Measurements from ENCODE around the gene MVB12B.
"Not testable (repeated sequence)": the region's sequence is repeated elsewhere in the genome, so short reads cannot be mapped to it uniquely, and the experiment has no call there.

The MVB12B gene

GRCh38 chr9:126540398-126540797, 213.8 kb downstream of the MVB12B start:
- not testable (repeated sequence) for DNase-seq (ENCODE audit: low spot score)

GRCh38 chr9:126543490-126543889, 216.9 kb downstream of the MVB12B start:
- no peak for DNase-seq (ENCODE audit: low spot score)

- DNase-seq (ENCODE audit: low spot score): no peak
These were observed 218.5 kb downstream of the MVB12B start for GRCh38 chr9:126545106-126545505.

- DNase-seq (ENCODE audit: low spot score): no peak
These were observed 219.4 kb downstream of the MVB12B start for GRCh38 chr9:126546036-126546435.

- DNase-seq (ENCODE audit: low spot score): no peak
These were observed 221.7 kb downstream of the MVB12B start for GRCh38 chr9:126548312-126548711.

- DNase-seq (ENCODE audit: low spot score): no peak
These were observed 222.8 kb downstream of the MVB12B start for GRCh38 chr9:126549246-126550006.

GRCh38 chr9:126550891-126551351, 224.3 kb downstream of the MVB12B start:
- DNase-seq (ENCODE audit: low spot score): no peak

GRCh38 chr9:126551812-126552211, 225.2 kb downstream of the MVB12B start:
- DNase-seq (ENCODE audit: low spot score): no peak

GRCh38 chr9:126554292-126554691, 227.7 kb downstream of the MVB12B start:
- DNase-seq (ENCODE audit: low spot score): no peak

GRCh38 chr9:126555421-126555820, 228.8 kb downstream of the MVB12B start:
- not testable (repeated sequence) for DNase-seq (ENCODE audit: low spot score)

All from activated CD4-positive, alpha-beta T cell treated with anti-CD3 and anti-CD28 coated beads, Interleukin-2, Interleukin-4, amounts not matched to agents 100 ng/mL and 50 ng/mL, durations not matched to agents 16 hours and 8 hours (primary cell).